SJCRH30 (cell line): ENCODE measurements around the gene MAN2B2. TPM values are rescaled to one million over a fixed set of nuclear protein-coding genes. Genes with fewer than 3 reads are reported as not detected.

ENCODE experiments used
- DNase-seq, 2 experiments: peaks; one replicate each; pipeline ENCODE4 v3.0.0-alpha.2; 2015 to 2020
- H3K27ac ChIP-seq: fragments of 250-450 bp; sonication (Bioruptor Pico); 2 replicates; pipeline ENCODE4 v1.5.1; 2020; ENCODE audit warnings: mild to moderate bottlenecking, moderate library complexity
- H3K27me3 ChIP-seq: fragments of 250-450 bp; sonication (Bioruptor Pico); 2 replicates; pipeline ENCODE4 v1.5.1; 2020; ENCODE audit warnings: mild to moderate bottlenecking, moderate library complexity
- H3K36me3 ChIP-seq: fragments of 250-450 bp; sonication (Bioruptor Pico); 2 replicates; pipeline ENCODE4 v1.5.1; 2020; ENCODE audit warnings: mild to moderate bottlenecking, moderate library complexity
- H3K4me1 ChIP-seq: fragments of 250-450 bp; sonication (Bioruptor Pico); 2 replicates; pipeline ENCODE4 v1.5.1; 2020; ENCODE audit warnings: mild to moderate bottlenecking, moderate library complexity
- H3K4me3 ChIP-seq: fragments of 250-450 bp; sonication (Bioruptor Pico); 2 replicates; pipeline ENCODE4 v1.5.1; 2020; ENCODE audit warnings: mild to moderate bottlenecking, moderate library complexity
- H3K9me3 ChIP-seq: fragments of 250-450 bp; sonication (Bioruptor Pico); replicated peaks from 2 replicates; pipeline ENCODE4 v1.5.1; 2020; ENCODE audit warnings: mild to moderate bottlenecking, moderate library complexity
- total RNA-seq: library from RNA; depleted of rRNA; stranded (reverse); fragments of >200 nt; shearing (Covaris generic); gene quantifications from 2 replicates; pipeline ENCODE4 v1.2.3, GENCODE V29; 2014; rRNA removed

The MAN2B2 gene
- total RNA-seq = 8.9 and 9.1 TPM in 2 replicates

DNA sequence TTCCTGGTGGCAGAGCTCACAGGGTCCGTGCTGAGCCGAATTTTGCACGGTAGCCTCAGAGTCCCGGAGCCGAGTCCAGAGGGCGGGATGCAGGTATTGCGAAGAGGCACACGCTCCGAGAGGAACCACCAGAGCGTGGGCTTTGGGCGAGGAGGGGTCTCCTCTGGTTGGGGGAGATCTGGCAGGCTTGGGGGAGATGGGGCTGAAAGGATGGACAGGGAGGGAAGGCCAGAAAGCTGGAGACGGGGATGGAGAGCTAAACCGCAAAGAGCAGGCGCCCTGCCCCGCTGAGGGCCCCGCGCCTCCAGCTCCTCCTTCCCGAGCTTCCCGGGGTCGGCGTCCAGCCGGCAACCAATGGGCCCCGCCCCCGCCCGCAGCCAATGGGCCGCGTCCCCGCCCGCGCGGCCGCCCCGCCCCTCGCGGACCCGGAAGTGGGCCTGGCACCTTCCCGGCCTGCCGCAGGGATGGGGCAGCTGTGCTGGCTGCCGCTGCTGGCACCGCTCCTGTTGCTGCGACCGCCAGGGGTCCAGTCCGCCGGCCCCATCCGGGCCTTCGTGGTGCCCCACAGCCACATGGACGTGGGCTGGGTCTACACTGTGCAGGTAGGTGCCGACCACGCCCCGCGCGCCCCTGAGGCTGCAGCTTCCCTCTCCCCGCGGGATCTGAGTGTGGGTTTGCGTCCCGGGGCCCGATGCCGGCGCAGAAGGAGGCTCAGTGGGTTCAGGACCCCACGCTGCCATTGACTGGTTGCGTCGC is at the start of gene MAN2B2:
Gene MAN2B2 (plus strand): TSS at position 443 of the 756 bp plus-strand sequence. CDS start 22 bp downstream, at position 465.
- Histone ChIP-seq H3K4me3 (peak within 1 kb of the TSS; percentile 86), H3K27me3 (peaks cover 17% of the 10 kb centered on the region), H3K4me1 (peaks cover 4% of the 10 kb centered on the region; the same call in 1 of the 2 replicates), H3K27ac (peak within 1 kb of the TSS; percentile 46; the same call in 1 of the 2 replicates), H3K9me3 (no peaks in the 10 kb centered on the region), H3K36me3 (peaks cover 4% of the 10 kb centered on the region; the same call in 1 of the 2 replicates)
- DNase-seq = peak; percentile 90

DNA sequence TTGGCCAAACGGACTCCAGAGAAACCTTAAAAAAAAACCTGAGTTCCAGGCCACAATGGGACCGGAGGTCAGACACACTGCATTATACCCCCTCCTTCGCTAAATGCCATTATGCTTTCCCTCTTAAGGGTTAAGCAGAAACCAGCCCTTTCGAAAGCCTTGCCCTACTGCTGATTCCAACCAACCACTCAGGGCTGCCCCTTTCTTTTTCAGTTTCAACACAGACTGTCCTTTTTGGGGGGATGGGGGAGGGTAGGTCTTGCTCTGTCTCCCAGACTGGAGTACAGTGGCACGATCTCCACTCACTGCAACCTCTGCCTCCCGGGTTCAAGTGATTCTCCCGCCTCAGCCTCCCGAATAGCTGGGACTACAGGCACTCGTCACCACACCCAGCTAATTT is 49.5 kb upstream of the MAN2B2 start:
- no peak for DNase-seq
- H3K27ac ChIP-seq = no peak overlapping the region
- no peak overlapping the region for H3K4me3 ChIP-seq
- H3K9me3 ChIP-seq = no peaks in the 10 kb centered on the region
- no peaks in the 10 kb centered on the region for H3K36me3 ChIP-seq
- H3K27me3 ChIP-seq = peaks cover 18% of the 10 kb centered on the region
- no peaks in the 10 kb centered on the region for H3K4me1 ChIP-seq

DNA sequence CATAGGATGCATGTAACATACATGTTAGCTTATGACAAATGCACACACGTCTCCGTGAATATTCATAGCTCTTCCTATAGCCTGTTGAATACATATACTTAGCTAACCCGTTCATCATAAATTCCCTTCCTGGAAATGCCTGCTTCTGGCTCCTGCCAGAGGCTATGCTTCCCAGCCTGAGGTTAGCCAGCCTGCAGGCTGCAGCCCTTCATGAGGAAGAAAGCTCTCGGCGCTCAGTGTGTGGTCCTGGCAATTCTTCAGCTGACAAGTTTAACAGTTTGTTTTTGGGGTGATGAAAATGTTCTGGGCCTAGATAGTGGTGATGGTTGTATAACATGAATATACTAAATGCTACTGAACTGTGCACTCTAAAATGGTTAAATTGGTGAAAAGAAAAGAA is 48.8 kb upstream of the MAN2B2 start:
- H3K36me3 ChIP-seq = no peaks in the 10 kb centered on the region
- no peak overlapping the region for H3K4me3 ChIP-seq
- no peaks in the 10 kb centered on the region for H3K4me1 ChIP-seq
- no peak overlapping the region for H3K27ac ChIP-seq
- DNase-seq = no peak
- H3K27me3 ChIP-seq = peaks cover 22% of the 10 kb centered on the region
- H3K9me3 ChIP-seq = no peaks in the 10 kb centered on the region

DNA sequence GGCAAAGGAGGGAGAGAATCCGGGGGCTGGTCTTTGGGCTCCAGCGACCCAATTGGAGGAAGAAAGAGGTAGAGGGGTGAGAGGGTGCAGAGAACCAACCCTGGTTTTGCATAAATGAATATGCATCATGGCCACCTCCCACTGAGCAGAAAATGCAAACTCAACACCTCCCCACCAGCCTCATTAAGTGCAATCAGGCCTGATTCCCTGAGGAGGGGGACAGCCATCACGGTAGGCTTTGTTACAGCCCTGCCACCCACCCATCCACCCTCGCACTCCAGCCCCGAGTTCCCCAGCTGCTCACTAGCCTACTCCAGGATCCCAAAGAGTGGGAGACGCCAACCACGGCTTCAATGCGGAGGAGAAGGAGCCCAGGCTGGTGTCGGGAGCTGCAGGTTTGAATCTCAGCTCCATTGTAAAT is 48.3 kb upstream of the MAN2B2 start:
- Histone ChIP-seq H3K4me1 (no peaks in the 10 kb centered on the region), H3K27ac (no peak overlapping the region), H3K9me3 (no peaks in the 10 kb centered on the region), H3K27me3 (peaks cover 22% of the 10 kb centered on the region), H3K36me3 (no peaks in the 10 kb centered on the region), H3K4me3 (no peak overlapping the region)
- no peak for DNase-seq

DNA sequence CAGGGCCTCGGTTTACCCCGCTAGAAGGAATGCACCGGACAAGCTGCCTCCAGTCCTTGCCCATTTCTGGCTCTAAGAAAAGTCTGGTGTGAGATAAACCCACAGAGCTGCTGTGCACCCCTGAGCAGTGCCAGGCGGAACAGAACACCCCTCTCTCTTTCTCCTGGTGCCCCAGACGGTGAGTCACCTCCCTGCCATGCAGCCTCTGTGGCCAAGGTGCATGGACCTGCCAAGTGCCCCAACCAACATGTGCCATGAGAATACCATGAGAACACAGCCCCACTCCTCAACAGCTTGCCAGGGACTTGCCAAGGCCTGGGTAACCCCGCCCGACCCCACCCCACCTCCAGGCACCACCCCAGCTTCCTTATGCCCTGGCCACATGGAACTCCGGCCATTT is 47.7 kb upstream of the MAN2B2 start:
- Histone ChIP-seq H3K9me3 (no peaks in the 10 kb centered on the region), H3K27me3 (peaks cover 22% of the 10 kb centered on the region), H3K36me3 (no peaks in the 10 kb centered on the region), H3K4me1 (no peaks in the 10 kb centered on the region), H3K4me3 (no peak overlapping the region), H3K27ac (no peak overlapping the region)
- no peak for DNase-seq

DNA sequence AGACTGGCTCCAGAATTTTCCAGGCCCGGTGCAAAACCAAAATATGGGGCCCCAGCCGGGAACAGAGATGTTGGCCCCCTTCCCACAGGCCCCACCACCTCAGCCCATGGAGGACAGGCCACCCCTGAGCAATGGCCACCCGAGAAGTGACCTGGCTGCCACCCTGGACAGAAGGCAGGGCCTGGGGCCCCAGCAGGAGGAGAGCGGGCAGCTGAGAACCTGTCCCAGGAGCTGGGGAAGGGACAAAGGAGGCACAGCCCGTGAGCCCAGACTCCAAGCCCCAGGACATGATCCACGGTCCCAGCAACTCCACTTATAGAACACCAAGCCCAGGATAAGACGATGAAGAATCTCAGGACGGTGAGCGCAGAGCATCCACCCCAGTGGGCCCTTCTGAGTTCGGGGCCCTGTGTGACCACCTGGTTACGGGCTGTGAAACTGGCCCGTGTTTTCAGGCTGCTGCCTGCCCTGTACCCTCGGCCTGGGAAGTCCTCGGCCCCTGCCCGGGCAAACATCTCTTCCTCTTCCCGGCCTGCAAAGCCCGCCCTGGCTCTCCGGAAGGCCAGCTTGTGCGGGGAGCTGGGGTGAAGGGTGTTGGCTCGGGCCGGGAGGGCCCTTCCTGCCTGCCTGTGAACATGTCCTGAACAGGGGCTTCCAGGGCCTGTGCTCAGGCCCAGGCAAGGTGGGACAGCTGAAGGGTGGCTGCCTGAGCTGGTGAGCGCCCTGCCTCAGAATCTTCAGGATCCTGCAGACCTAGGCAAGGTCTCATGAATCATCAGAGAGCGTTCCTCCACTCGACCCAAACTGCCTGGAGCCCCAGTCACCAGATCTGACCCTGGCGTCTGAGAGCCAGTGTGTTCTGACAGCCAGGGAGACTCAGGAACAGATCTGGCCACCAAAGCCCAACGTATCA is 47.0 kb upstream of the MAN2B2 start:
- no peak for DNase-seq
- peaks cover 22% of the 10 kb centered on the region for H3K27me3 ChIP-seq
- H3K4me3 ChIP-seq = no peak overlapping the region
- no peaks in the 10 kb centered on the region for H3K9me3 ChIP-seq
- no peak overlapping the region for H3K27ac ChIP-seq
- H3K36me3 ChIP-seq = no peaks in the 10 kb centered on the region
- H3K4me1 ChIP-seq = no peaks in the 10 kb centered on the region

DNA sequence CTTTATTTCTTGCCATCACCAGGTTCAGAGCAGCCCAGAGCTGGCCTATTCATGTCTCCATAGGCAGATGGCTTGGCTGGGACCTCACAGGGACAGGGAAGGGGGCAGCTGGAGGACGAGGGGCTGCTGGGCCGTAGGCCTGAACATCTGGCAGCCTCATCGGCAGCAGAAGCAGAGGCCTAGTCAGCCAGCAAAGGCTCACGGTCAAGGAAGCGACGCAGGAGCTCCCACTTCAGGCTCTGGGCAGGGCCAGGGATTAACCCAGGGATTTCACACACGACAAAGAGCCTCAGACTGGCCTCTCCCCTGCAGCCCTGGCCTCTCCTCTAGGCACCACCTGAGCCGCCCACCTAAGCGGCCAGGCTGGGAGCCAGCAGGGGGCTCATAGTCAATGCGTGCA is 46.0 kb upstream of the MAN2B2 start:
- Histone ChIP-seq H3K27ac (no peak overlapping the region), H3K9me3 (peaks cover 3% of the 10 kb centered on the region; the same call in 1 of the 2 replicates), H3K36me3 (no peaks in the 10 kb centered on the region), H3K4me1 (no peaks in the 10 kb centered on the region), H3K4me3 (no peak overlapping the region), H3K27me3 (peaks cover 22% of the 10 kb centered on the region)
- DNase-seq = no peak

DNA sequence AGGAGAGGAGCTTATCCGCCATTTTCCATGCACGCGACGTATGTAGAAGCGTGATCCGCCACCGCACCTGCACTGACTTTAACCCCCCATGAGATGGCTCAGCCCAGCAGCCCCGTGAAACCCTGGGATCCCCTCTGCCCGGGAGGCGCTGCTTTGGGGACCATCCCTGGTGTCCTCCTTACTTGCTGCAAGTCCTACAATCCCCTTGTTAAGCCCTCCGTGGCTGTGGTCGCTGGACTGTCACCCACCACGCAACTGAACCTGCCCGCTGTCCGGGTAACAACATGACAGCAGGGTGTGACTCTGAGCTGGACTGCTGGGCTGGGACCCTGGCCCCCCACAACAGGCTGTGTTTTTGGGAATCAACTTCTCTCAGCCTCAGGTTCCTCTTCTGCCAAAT is 44.7 kb upstream of the MAN2B2 start:
- Histone ChIP-seq H3K4me3 (no peak overlapping the region), H3K9me3 (peaks cover 7% of the 10 kb centered on the region; the same call in 1 of the 2 replicates), H3K27ac (no peak overlapping the region), H3K4me1 (no peaks in the 10 kb centered on the region), H3K27me3 (peaks cover 22% of the 10 kb centered on the region), H3K36me3 (no peaks in the 10 kb centered on the region)
- DNase-seq = no peak

DNA sequence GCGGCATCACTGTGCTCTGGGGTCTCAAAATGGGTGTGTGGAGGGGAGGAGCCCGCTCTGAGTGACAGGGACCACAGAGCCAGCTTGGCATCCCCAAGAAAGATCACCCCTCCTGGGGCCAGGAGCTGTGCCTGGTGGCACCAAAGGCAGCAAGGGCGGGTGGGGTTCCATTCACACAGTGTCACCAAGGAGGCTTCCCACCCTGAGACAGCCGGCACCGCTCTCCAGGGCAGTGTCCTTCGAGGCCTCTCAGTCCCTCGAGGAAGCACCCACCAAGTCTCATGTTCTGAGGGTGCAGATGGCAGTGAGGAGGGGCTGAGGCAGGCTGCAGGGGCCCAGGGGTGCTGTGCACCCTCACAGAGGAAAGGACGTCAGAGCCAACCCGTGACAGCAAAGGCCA is 44.0 kb upstream of the MAN2B2 start:
- Histone ChIP-seq H3K27ac (no peak overlapping the region), H3K9me3 (peaks cover 7% of the 10 kb centered on the region; the same call in 1 of the 2 replicates), H3K4me3 (no peak overlapping the region), H3K4me1 (no peaks in the 10 kb centered on the region), H3K27me3 (peaks cover 22% of the 10 kb centered on the region), H3K36me3 (no peaks in the 10 kb centered on the region)
- DNase-seq = no peak

DNA sequence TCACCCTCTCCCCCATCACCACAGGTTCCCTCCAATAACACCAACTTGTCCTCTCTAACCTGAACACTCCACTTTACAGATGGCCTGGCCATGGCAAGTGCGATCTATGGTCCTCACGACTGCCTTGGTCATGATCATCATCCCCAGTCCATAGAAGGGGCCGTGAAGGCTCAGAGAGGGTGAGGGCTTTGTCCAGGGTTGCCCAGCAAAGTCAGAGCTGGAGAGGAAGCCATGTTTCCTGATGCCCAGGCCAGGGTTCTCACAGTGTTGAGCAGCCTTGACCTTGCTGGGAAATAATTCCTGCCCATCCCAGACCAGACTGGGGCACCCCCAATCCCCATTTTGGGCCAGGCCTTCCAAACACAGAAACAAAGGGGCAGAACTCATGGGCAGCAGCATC is 42.9 kb upstream of the MAN2B2 start:
- H3K27me3 ChIP-seq = peaks cover 18% of the 10 kb centered on the region
- no peak overlapping the region for H3K4me3 ChIP-seq
- no peaks in the 10 kb centered on the region for H3K4me1 ChIP-seq
- no peak overlapping the region for H3K27ac ChIP-seq
- no peaks in the 10 kb centered on the region for H3K36me3 ChIP-seq
- peaks cover 7% of the 10 kb centered on the region; the same call in 1 of the 2 replicates for H3K9me3 ChIP-seq
- no peak for DNase-seq

DNA sequence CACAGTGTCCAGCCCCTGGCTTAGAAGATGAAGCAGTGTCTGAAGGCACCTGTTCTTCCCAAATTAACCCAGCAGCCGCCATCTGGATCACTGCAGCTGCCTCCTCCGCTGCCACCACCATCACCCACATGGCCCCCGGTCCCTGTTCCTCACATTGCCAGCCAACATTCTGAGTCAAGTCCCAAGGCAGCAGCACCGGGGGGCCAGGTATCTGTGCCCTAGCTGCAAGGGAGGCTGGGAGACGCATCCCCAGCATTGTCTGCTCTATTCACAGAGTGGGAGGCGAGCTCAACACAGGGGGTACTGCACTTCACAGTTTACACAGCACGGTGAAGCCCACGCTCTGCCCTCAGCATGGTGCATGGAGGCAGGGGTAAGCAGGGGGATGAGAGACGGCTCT is 42.3 kb upstream of the MAN2B2 start:
- Histone ChIP-seq H3K27me3 (peaks cover 15% of the 10 kb centered on the region; the same call in 1 of the 2 replicates), H3K9me3 (peaks cover 7% of the 10 kb centered on the region; the same call in 1 of the 2 replicates), H3K36me3 (no peaks in the 10 kb centered on the region), H3K4me3 (no peak overlapping the region), H3K4me1 (no peaks in the 10 kb centered on the region), H3K27ac (no peak overlapping the region)
- DNase-seq = no peak

DNA sequence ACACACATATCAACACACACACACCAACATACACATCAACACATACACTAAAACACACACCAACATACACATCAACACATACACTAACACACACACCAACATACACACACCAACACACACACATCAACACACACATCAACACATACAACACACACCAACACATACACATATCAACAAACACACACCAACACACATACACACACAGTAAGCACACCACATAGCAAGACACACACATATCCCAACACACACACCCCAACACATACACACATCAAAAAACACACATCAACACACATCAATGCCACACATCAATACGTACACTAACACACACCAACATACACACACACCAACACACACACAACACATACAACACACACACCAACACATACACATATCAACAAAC is 40.9 kb upstream of the MAN2B2 start:
- H3K36me3 ChIP-seq = no peaks in the 10 kb centered on the region
- no peaks in the 10 kb centered on the region for H3K4me1 ChIP-seq
- H3K4me3 ChIP-seq = no peak overlapping the region
- H3K9me3 ChIP-seq = peaks cover 7% of the 10 kb centered on the region; the same call in 1 of the 2 replicates
- no peak overlapping the region for H3K27ac ChIP-seq
- no peak for DNase-seq
- H3K27me3 ChIP-seq = peaks cover 6% of the 10 kb centered on the region; the same call in 1 of the 2 replicates

DNA sequence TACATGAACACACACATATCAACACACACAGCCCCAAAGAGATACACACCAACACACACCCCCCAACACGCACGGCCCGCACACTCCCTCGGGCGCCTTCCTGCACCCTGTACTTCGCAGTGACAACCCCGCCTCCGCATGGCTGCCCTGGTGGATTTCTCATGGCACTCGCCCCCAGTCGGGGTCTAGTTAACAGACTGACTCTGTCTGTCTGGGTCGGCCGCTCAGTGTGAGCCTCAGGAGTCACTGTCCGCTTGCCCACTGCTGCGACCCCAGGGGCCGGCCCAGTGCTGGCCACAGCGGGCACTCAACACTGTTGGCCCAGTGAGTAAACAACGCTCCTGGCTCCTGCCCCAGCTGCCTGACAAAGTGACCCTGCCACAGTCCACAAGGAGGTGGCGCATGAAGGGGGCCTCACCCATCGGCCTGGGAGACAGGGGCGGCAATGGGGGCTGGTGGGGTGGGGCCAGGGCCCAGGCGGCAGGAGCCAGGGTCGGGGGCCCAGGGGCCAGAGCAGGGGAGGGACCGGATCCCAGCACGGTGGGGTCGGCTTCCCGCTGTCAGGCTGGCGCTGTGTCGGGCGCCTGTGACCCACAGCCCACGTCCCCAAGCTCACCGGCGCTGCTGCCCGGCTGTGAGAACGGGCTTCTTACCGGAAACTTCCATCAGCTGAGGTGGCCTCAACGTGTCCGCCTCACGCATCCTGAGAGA is 40.2 kb upstream of the MAN2B2 start:
- Histone ChIP-seq H3K36me3 (no peaks in the 10 kb centered on the region), H3K4me3 (no peak overlapping the region), H3K27me3 (peaks cover 4% of the 10 kb centered on the region; the same call in 1 of the 2 replicates), H3K9me3 (peaks cover 7% of the 10 kb centered on the region; the same call in 1 of the 2 replicates), H3K27ac (no peak overlapping the region), H3K4me1 (no peaks in the 10 kb centered on the region)
- no peak for DNase-seq

DNA sequence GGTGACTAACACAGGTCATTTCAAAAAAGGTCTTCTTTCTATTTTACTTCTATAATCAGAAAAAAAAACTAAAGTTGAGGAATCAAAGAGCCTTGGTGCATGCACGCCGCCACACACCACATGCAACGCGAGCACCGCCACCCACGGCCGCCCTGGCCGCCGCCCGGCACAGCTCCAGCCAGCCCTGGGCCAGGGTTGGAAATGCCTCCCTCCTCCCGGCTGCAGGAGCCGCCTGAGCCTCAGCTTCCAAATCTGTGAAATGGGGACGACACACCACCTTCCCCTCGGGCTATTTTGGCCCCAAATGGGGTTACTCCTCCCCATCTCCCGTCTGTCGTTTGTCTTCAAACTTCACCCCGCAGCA is 39.7 kb upstream of the MAN2B2 start:
- H3K4me3 ChIP-seq = no peak overlapping the region
- H3K9me3 ChIP-seq = peaks cover 7% of the 10 kb centered on the region; the same call in 1 of the 2 replicates
- H3K27me3 ChIP-seq = peaks cover 4% of the 10 kb centered on the region; the same call in 1 of the 2 replicates
- DNase-seq = no peak
- no peaks in the 10 kb centered on the region for H3K4me1 ChIP-seq
- H3K36me3 ChIP-seq = no peaks in the 10 kb centered on the region
- no peak overlapping the region for H3K27ac ChIP-seq
